Esophagus muscularis mucosa (tissue), 4 donors: ENCODE data around the gene DOCK8. TPM values are rescaled to one million over a fixed set of nuclear protein-coding genes. Genes with fewer than 3 reads are reported as not detected.

Source experiments
- DNase-seq: peaks from one replicate; pipeline ENCODE4 v3.0.0-alpha.2; 2017; ENCODE audit errors: extremely low spot score
- H3K27ac ChIP-seq, 4 donors: fragments of 200-600 bp; sonication (generic); replicated peaks in 1 of 4; 1 replicate in 3 of 4; 2 replicates in 1 of 4; pipeline ENCODE4 v1.5.1; 2016 to 2019; ENCODE audit warnings: mild to moderate bottlenecking in 1 of 4
- H3K27me3 ChIP-seq, 4 donors: fragments of 200-600 bp; sonication (generic); one replicate each; pipeline versions ENCODE4 v1.5.1 to v1.6.0; 2016 to 2019
- H3K36me3 ChIP-seq, 4 donors: fragments of 200-600 bp; sonication (generic); one replicate each; pipeline ENCODE4 v1.5.1; 2016 to 2019
- H3K4me1 ChIP-seq, 4 donors: fragments of 200-600 bp; sonication (generic); one replicate each; pipeline ENCODE4 v1.5.1; 2016 to 2019
- H3K4me3 ChIP-seq, 4 donors: fragments of 200-600 bp; sonication (generic); 1 replicate in 2 of 4; 2 replicates in 2 of 4; pipeline ENCODE4 v1.5.1; 2016 to 2019; ENCODE audit warnings: mild to moderate bottlenecking in 4 of 4, moderate library complexity in 1 of 4
- H3K9me3 ChIP-seq, 4 donors: fragments of 200-600 bp; sonication (generic); 1 replicate in 3 of 4; 2 replicates in 1 of 4; pipeline ENCODE4 v1.5.1; 2016 to 2019
- EP300 ChIP-seq: sonication (generic); formaldehyde crosslinking; IDR thresholded peaks from one replicate; pipeline ENCODE4 v1.6.1; 2017; ENCODE audit warnings: antibody characterized with exemption
- POLR2A ChIP-seq: fragments of 450-650 bp; IDR thresholded peaks from one replicate; pipeline ENCODE4 v1.6.1; 2017; ENCODE audit warnings: antibody characterized with exemption, moderate library complexity, mild to moderate bottlenecking, low read depth
- POLR2AphosphoS5 ChIP-seq, 2 donors: sonication (generic); formaldehyde crosslinking; IDR thresholded peaks; one replicate each; pipeline ENCODE4 v1.6.1; 2017; ENCODE audit warnings: antibody characterized with exemption in 2 of 2
- WGBS: methylation state at CpG from one replicate; pipeline ENCODE4 v1.1.5; 2018; 5-methylcytosine and 5-hydroxymethylcytosine counted together
- intact Hi-C: fragments of 100-400 bp; cut with DNase I; formaldehyde crosslinking; loops from one replicate; pipeline ENCODE4 v1.15.1; 2023
- total RNA-seq, 4 donors: library from RNA; depleted of rRNA; stranded (reverse); fragments of >200 nt; gene quantifications; one replicate each; pipeline versions ENCODE4 v1.1.0 to v1.2.1, GENCODE V29; 2016
- TF ChIP-seq, protein P1 (sequence below), 3 experiments: fragments of 200-600 bp in 2 of 3; fragments of 450-650 bp in 1 of 3; sonication (generic) in 2 of 3; IDR thresholded peaks; one replicate each; pipeline ENCODE4 v1.5.1; 2017 to 2019; ENCODE audit warnings: antibody characterized with exemption in 3 of 3, mild to moderate bottlenecking in 2 of 3, moderate library complexity in 1 of 3

The DOCK8 gene
- total RNA-seq, 4 donors from 2014 or later: 45.1 to 72.8 (median 48.8) TPM

DNA sequence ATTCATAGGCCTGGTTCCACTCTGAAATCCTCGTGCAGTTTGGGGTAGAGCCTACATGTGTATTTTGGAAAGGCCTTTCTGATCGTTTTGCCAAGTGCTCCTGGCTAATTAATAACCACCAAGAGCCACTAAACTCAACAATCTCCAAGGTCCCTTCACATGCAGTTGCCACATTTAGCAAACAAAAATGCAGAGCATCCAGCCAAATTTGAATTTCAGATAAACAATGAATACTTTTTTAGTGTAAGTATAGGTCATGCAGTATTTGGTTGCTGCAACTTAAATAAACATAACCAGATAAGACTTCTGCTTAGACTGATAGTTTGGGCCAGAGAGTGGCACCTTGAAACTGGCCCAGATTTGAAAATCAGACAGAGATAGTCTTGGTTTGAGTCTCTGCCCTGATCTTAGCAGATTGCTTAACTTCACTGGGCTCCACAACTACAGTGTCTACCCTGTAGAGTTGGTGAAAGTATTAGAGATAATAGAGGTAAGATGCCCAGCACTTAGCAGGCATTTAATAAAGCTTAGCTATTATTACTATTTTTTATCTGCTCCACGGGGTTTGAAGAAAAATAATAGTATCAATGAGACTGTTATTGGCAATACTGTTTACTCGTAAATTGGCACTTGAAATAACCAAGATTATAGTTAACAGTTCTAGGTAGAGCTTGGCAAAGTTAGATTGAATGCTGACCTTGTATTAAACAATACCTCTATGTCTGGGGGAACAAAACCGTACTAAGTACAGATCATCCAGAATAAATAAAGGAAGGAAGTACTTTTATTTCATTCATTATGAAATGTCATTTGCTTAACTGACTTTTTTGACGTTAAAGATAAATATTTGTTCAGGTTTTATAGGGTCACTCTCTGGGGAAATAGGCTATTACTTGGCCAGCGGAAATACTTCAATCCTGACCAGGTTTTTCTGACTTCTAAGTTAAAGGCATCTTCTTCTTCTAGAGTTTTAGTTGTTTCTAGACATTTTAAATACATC lies 274.8 kb downstream of the DOCK8 start:
- Histone ChIP-seq H3K4me1 (peaks cover 0 to 9% (median 2%) of the 10 kb centered on the region in 4 donors), H3K9me3 (no peaks in the 10 kb centered on the region), H3K4me3 (no peak overlapping the region), H3K27ac (no peak overlapping the region), H3K36me3 (no peaks in the 10 kb centered on the region), H3K27me3 (no peaks in the 10 kb centered on the region)
- no peak for TF ChIP-seq EP300
- TF ChIP-seq POLR2AphosphoS5 (IDR thresholded peaks at IDR 0.05): no peak
- no peak for TF ChIP-seq POLR2A
- TF ChIP-seq, protein P1, sequence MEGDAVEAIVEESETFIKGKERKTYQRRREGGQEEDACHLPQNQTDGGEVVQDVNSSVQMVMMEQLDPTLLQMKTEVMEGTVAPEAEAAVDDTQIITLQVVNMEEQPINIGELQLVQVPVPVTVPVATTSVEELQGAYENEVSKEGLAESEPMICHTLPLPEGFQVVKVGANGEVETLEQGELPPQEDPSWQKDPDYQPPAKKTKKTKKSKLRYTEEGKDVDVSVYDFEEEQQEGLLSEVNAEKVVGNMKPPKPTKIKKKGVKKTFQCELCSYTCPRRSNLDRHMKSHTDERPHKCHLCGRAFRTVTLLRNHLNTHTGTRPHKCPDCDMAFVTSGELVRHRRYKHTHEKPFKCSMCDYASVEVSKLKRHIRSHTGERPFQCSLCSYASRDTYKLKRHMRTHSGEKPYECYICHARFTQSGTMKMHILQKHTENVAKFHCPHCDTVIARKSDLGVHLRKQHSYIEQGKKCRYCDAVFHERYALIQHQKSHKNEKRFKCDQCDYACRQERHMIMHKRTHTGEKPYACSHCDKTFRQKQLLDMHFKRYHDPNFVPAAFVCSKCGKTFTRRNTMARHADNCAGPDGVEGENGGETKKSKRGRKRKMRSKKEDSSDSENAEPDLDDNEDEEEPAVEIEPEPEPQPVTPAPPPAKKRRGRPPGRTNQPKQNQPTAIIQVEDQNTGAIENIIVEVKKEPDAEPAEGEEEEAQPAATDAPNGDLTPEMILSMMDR (IDR thresholded peaks at IDR 0.05): no peak
- WGBS: 49% methylated on average over 7 of the region's 7 CpGs
- no peak for DNase-seq
- intact Hi-C loops: no loop called here

DNA sequence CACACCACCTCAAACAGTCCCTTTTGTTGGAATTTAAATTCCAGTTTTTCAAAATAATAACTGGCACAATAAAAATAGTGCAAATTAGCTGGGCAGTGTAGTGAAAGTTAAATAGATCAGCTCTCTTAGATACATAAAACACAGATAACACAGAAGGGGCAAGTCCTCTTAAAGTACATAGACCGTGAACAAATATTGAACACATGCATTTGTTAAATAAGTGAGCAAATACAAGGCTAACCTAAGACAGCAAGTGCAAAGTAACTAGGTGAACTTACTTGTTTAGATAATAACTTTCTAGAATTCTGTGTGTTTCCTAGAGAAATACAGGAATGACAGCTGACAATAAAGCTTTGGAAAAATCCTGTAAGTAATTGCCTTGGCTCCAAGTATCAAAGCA lies 280.1 kb downstream of the DOCK8 start:
- 89% methylated on average over 1 of the region's 1 CpG for WGBS
- H3K9me3 ChIP-seq: no peaks in the 10 kb centered on the region
- H3K4me1 ChIP-seq: no peaks in the 10 kb centered on the region
- no peak for DNase-seq
- no peaks in the 10 kb centered on the region for H3K36me3 ChIP-seq
- TF ChIP-seq EP300: no peak
- no peak overlapping the region for H3K27ac ChIP-seq
- H3K4me3 ChIP-seq: no peak overlapping the region
- intact Hi-C loops: no loop called here
- H3K27me3 ChIP-seq: no peaks in the 10 kb centered on the region

DNA sequence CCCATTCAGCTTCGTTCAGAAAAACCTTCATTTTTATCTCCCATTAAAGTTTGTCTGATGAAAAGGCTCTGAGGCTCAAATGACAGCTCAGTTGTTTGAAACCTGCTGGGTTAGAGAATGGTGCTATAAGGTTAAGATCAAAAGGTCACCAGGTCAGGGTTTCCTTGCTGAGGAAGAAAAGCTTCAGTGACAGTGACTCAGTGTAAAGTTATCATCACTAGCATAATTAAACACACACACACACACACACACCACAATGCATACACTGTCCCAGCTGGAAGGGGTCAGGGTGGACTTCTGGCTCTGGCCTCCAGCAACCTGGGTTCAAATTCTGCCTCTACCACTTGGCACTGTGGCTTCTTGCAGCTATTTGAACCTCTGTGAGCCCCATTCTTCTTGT lies 281.1 kb downstream of the DOCK8 start:
- no peak overlapping the region for H3K4me3 ChIP-seq
- H3K36me3 ChIP-seq: no peaks in the 10 kb centered on the region
- no peaks in the 10 kb centered on the region for H3K4me1 ChIP-seq
- TF ChIP-seq EP300: no peak
- no peak for TF ChIP-seq POLR2A
- TF ChIP-seq, protein P1 (IDR thresholded peaks at IDR 0.05): no peak
- no peak for TF ChIP-seq POLR2AphosphoS5 (IDR thresholded peaks at IDR 0.05)
- H3K27me3 ChIP-seq: no peaks in the 10 kb centered on the region
- WGBS: 44% methylated on average over 1 of the region's 1 CpG
- DNase-seq: no peak
- intact Hi-C loops: no loop called here
- no peak overlapping the region for H3K27ac ChIP-seq
- H3K9me3 ChIP-seq: no peaks in the 10 kb centered on the region

DNA sequence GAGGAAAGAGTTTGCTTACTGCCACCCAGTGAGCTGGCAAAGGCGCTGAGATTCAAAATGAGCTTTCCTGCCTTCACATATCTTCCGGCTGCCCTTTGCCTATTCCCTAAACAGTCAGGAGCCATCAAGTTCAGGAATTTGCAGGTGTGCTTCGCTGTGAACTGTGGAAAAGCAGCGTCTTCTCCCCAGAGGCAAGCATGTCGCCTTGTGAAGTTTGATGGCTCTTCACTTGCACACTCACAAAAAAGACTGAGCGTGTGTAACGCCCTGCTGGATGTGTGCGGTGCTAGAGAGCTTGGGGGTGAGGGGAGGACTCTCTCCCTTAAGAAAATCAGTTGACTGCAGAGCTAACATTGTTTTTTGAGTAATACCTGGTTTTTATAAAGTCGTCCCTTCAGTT lies 288.7 kb downstream of the DOCK8 start:
- 56% methylated on average over 9 of the region's 9 CpGs for WGBS
- H3K4me3 ChIP-seq: peak overlapping the region; percentile 75 to 87 (median 82)

More for the DNA sequence above, 288.7 kb downstream of the DOCK8 start:
- H3K27ac ChIP-seq: no peak overlapping the region
- TF ChIP-seq POLR2AphosphoS5 (IDR thresholded peaks at IDR 0.05): no peak
- TF ChIP-seq POLR2A: no peak
- TF ChIP-seq, protein P1 (IDR thresholded peaks at IDR 0.05): no peak
- no peak for TF ChIP-seq EP300
- no peaks in the 10 kb centered on the region for H3K27me3 ChIP-seq
- H3K9me3 ChIP-seq: no peaks in the 10 kb centered on the region
- DNase-seq: no peak
- intact Hi-C loops: loop anchor here (5.0 kb wide), 2 partner anchors 36 to 44 kb away; no protein-coding TSS in a partner anchor
- no peaks in the 10 kb centered on the region for H3K36me3 ChIP-seq
- H3K4me1 ChIP-seq: peaks cover 8 to 30% (median 24%) of the 10 kb centered on the region in 4 donors
